ENCODE results near the gene NAP1L1. TPM values are rescaled to one million over a fixed set of nuclear protein-coding genes. Genes with fewer than 3 reads are reported as not detected.

NAP1L1 gene
- 542 and 552 TPM in 2 replicates for total RNA-seq
- long read RNA-seq, full-length matches to known transcripts: 424 of 642 reads
- long read RNA-seq, partial matches to known transcripts: 71 of 642 reads
- long read RNA-seq, other reads (novel, unspliced or antisense): 147 of 642 reads

- no peaks in the 10 kb centered on the region for H3K27me3 Mint-ChIP-seq (ENCODE audit: unreplicated experiment)
- peak within 1 kb of the TSS; percentile 91 for H3K4me3 Mint-ChIP-seq (ENCODE audit: unreplicated experiment)
- peaks cover 39% of the 10 kb centered on the region for H3K4me1 Mint-ChIP-seq (ENCODE audit: unreplicated experiment)
- no peaks in the 10 kb centered on the region for H3K9me3 Mint-ChIP-seq (ENCODE audit: unreplicated experiment)
- DNase-seq (ENCODE audit: extremely low spot score, unreplicated experiment): peak; percentile 98
- H3K27ac Mint-ChIP-seq (ENCODE audit: unreplicated experiment): peak within 1 kb of the TSS; percentile 98
- H3K36me3 Mint-ChIP-seq (ENCODE audit: unreplicated experiment): peaks cover 9% of the 10 kb centered on the region
- no peak for TF ChIP-seq CTCF (IDR thresholded peaks at IDR 0.05)
These were observed at the start of gene NAP1L1 for GRCh38 chr12:76083904-76084862. Gene NAP1L1, minus strand, starts transcription at chr12:76084685. Its CDS starts 10,466 bp downstream, at chr12:76074219.

GRCh38 chr12:76127588-76127987, 43.1 kb upstream of the NAP1L1 start:
- Mint-ChIP-seq H3K4me1 (ENCODE audit: unreplicated experiment) (peaks cover 13% of the 10 kb centered on the region), H3K4me3 (ENCODE audit: unreplicated experiment) (no peak overlapping the region), H3K36me3 (ENCODE audit: unreplicated experiment) (no peaks in the 10 kb centered on the region), H3K27me3 (ENCODE audit: unreplicated experiment) (no peaks in the 10 kb centered on the region), H3K9me3 (ENCODE audit: unreplicated experiment) (peaks cover 3% of the 10 kb centered on the region), H3K27ac (ENCODE audit: unreplicated experiment) (no peak overlapping the region)
- TF ChIP-seq CTCF (IDR thresholded peaks at IDR 0.05): no peak
- no peak for DNase-seq (ENCODE audit: extremely low spot score, unreplicated experiment)

GRCh38 chr12:76124456-76124855, 40.0 kb upstream of the NAP1L1 start:
- Mint-ChIP-seq H3K4me3 (ENCODE audit: unreplicated experiment) (no peak overlapping the region), H3K4me1 (ENCODE audit: unreplicated experiment) (peaks cover 13% of the 10 kb centered on the region), H3K27me3 (ENCODE audit: unreplicated experiment) (no peaks in the 10 kb centered on the region), H3K36me3 (ENCODE audit: unreplicated experiment) (no peaks in the 10 kb centered on the region), H3K27ac (ENCODE audit: unreplicated experiment) (no peak overlapping the region), H3K9me3 (ENCODE audit: unreplicated experiment) (no peaks in the 10 kb centered on the region)
- no peak for DNase-seq (ENCODE audit: extremely low spot score, unreplicated experiment)
- TF ChIP-seq CTCF (IDR thresholded peaks at IDR 0.05): no peak

- H3K36me3 Mint-ChIP-seq (ENCODE audit: unreplicated experiment): no peaks in the 10 kb centered on the region
- H3K9me3 Mint-ChIP-seq (ENCODE audit: unreplicated experiment): no peaks in the 10 kb centered on the region
- no peak for DNase-seq (ENCODE audit: extremely low spot score, unreplicated experiment)
- peaks cover 13% of the 10 kb centered on the region for H3K4me1 Mint-ChIP-seq (ENCODE audit: unreplicated experiment)
- peak overlapping the region; percentile 3 for H3K27ac Mint-ChIP-seq (ENCODE audit: unreplicated experiment)
- no peak overlapping the region for H3K4me3 Mint-ChIP-seq (ENCODE audit: unreplicated experiment)
- no peak for TF ChIP-seq CTCF (IDR thresholded peaks at IDR 0.05)
- H3K27me3 Mint-ChIP-seq (ENCODE audit: unreplicated experiment): no peaks in the 10 kb centered on the region
These were observed 39.1 kb upstream of the NAP1L1 start for GRCh38 chr12:76123259-76124212.

All from osteocyte (in vitro differentiated cells).